AG04450 (cell line): ENCODE data around the gene KCNQ5. TPM values are rescaled to one million over a fixed set of nuclear protein-coding genes. Genes with fewer than 3 reads are reported as not detected.

Experiments used
- CTCF ChIA-PET: fragments of 300-600, 350-600 bp; formaldehyde crosslinking; extraction: SDS; loops from one replicate; lab custom pipeline; 2022; ENCODE audit warnings: antibody characterized with exemption, inconsistent platforms; lab: Charles Lee
- POLR2A ChIA-PET: fragments of 350-600 bp; formaldehyde crosslinking; extraction: SDS; loops from one replicate; lab custom pipeline; 2021; ENCODE audit warnings: antibody characterized with exemption, inconsistent platforms; lab: Yijun Ruan, JAX
- DNase-seq: peaks from one replicate; pipeline ENCODE4 v3.0.0-alpha.2; 2011; ENCODE audit warnings: low read depth, low spot score
- H3K27ac ChIP-seq: one replicate; pipeline ENCODE4 v1.5.1; 2012; ENCODE audit warnings: low read depth, low read length, control low read depth
- H3K27me3 ChIP-seq: one replicate; pipeline ENCODE4 v1.6.0; 2012; ENCODE audit warnings: low read length; ENCODE audit not compliant: control insufficient read depth, insufficient read depth
- H3K4me3 ChIP-seq: 2 replicates; pipeline ENCODE4 v1.5.1; 2011; ENCODE audit warnings: mild to moderate bottlenecking, low read depth, low read length, control low read depth
- H3K9me3 ChIP-seq: 2 replicates; pipeline ENCODE4 v1.5.1; 2012; ENCODE audit warnings: low read length; ENCODE audit not compliant: control insufficient read depth, insufficient read depth
- polyA plus RNA-seq: library from polyadenylated mRNA; depleted of rRNA; stranded (reverse); fragments of >200 nt; gene quantifications from 2 replicates; pipeline ENCODE4 v1.2.3, GENCODE V29; 2011
- TF ChIP-seq, protein P1 (sequence below): IDR thresholded peaks from 2 replicates; pipeline ENCODE4 v1.5.1; 2011; ENCODE audit warnings: low read depth, low read length, control low read depth, inconsistent platforms

The KCNQ5 gene
- polyA plus RNA-seq, 1 experiment = 0.52 TPM

DNA sequence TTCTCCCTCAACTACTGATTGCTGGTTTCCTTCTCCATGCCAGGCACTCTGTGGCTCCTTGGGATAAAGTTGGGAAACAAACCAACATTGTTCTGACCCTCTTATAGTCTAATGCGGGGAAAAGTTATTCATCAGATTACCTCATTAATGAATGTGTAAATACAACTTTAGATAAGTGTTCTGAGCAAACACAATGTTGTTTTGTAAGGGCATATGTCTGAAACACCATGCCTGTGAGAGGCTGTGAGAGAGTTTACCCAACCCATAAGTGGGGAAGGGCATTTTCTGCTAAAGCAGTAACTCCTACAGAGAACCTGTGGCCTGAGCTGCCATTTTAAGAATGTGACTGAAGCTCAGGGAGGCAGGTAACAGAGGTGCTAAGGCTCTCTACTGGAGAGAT lies 319.9 kb downstream of the KCNQ5 start:
- no peaks in the 10 kb centered on the region for H3K27me3 ChIP-seq
- no peak overlapping the region for H3K4me3 ChIP-seq
- no peak overlapping the region for H3K27ac ChIP-seq
- H3K9me3 ChIP-seq = no peaks in the 10 kb centered on the region
- ChIA-PET POLR2A (no interaction called here), CTCF (no interaction called here)
- DNase-seq = no peak
- TF ChIP-seq, protein P1, sequence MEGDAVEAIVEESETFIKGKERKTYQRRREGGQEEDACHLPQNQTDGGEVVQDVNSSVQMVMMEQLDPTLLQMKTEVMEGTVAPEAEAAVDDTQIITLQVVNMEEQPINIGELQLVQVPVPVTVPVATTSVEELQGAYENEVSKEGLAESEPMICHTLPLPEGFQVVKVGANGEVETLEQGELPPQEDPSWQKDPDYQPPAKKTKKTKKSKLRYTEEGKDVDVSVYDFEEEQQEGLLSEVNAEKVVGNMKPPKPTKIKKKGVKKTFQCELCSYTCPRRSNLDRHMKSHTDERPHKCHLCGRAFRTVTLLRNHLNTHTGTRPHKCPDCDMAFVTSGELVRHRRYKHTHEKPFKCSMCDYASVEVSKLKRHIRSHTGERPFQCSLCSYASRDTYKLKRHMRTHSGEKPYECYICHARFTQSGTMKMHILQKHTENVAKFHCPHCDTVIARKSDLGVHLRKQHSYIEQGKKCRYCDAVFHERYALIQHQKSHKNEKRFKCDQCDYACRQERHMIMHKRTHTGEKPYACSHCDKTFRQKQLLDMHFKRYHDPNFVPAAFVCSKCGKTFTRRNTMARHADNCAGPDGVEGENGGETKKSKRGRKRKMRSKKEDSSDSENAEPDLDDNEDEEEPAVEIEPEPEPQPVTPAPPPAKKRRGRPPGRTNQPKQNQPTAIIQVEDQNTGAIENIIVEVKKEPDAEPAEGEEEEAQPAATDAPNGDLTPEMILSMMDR = no peak

DNA sequence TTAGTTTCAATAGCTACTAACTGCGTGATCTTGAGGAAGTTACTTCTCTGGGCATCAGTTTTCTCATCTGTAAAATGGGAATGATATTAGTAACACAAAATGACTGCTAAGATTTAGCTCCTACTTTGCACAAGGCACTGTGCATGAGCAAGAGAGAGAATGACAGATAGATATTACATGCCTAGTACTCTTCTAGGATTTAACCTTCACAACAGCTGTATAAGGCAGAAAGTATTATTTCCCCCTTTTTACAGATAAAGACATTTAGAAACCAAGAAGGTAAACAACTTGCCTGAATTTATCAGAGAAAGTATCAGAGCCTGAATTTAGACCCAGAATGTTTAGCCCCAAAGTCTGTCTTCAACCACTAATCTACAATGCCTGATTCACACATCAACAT lies 321.8 kb downstream of the KCNQ5 start:
- ChIA-PET CTCF (no interaction called here), POLR2A (no interaction called here)
- Histone ChIP-seq H3K9me3 (no peaks in the 10 kb centered on the region), H3K4me3 (no peak overlapping the region), H3K27ac (no peak overlapping the region), H3K27me3 (no peaks in the 10 kb centered on the region)
- TF ChIP-seq, protein P1 = no peak
- no peak for DNase-seq

DNA sequence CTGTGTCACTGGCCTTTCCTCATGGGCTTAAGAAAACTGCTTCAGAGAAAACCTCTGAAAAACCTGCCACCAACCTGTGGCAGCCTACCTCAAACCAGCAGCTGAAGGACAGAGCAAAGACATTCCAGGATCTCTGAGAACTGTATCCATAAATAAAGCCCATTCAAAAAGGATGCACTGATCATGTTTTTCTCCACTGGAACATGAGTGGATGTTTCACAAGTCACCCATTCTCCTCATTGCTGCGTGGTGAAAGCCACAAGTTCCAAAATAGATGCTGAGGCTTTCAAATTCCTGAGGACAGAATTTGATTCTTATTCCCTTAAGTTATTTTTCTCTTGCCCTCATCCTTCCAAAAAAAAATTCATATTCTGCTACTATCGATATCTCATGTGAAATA lies 322.8 kb downstream of the KCNQ5 start:
- Histone ChIP-seq H3K9me3 (no peaks in the 10 kb centered on the region), H3K27me3 (no peaks in the 10 kb centered on the region), H3K27ac (no peak overlapping the region), H3K4me3 (no peak overlapping the region)
- ChIA-PET CTCF (no interaction called here), POLR2A (no interaction called here)
- TF ChIP-seq, protein P1 = no peak
- DNase-seq = no peak

DNA sequence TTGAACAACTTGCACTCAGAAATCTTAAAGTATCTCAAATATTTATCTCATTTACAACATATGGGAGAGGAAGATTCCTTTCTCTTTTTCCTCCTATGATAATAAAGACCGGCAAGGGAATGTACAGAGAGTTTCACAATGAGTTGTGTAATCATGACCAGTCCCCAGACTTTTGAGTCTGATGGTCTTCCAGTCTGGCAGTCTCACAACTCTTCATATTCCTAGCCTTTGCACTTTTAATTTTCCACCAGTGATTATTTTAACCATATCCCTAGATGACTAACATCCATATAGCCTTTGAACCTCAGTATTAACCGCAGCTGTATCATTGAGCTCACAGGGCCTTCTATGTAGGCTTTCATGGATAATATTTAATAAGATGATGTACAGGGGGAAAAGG lies 324.9 kb downstream of the KCNQ5 start:
- Histone ChIP-seq H3K27ac (no peak overlapping the region), H3K4me3 (no peak overlapping the region), H3K27me3 (no peaks in the 10 kb centered on the region), H3K9me3 (no peaks in the 10 kb centered on the region)
- DNase-seq = peak; percentile 18
- ChIA-PET CTCF (interaction anchor here (1.8 kb wide), 1 partner anchor 331 kb away, joined by 4 read pairs; no protein-coding TSS in a partner anchor), POLR2A (no interaction called here)
- TF ChIP-seq, protein P1 = no peak

DNA sequence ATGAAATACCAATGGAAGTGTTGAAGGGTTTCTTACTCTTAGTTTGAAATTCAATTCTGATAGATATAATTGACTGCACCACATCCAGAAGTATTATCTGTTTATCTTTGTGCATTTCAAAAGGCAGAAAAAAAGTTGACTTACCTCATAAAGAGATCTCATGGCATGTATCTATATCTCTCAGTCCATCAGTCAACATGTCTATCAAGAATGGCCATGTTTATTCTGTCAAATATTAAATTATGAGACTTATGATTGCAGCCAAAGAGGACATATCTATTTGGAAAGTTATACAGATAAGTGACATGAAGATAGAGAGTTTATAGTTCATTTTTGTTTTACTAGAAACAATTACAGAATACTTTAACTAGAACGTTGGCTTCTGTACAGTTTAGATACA lies 325.7 kb downstream of the KCNQ5 start:
- ChIA-PET CTCF (interaction anchor here (1.8 kb wide), 1 partner anchor 331 kb away, joined by 4 read pairs; no protein-coding TSS in a partner anchor), POLR2A (no interaction called here)
- no peak for DNase-seq
- Histone ChIP-seq H3K27ac (no peak overlapping the region), H3K9me3 (no peaks in the 10 kb centered on the region), H3K4me3 (no peak overlapping the region), H3K27me3 (no peaks in the 10 kb centered on the region)
- TF ChIP-seq, protein P1 = no peak
